ENCODE data around the gene PTPRD. TPM values are rescaled to one million over a fixed set of nuclear protein-coding genes. Genes with fewer than 3 reads are reported as not detected.

The PTPRD gene
- total RNA-seq, 1 experiment from 2014 or later: 32.5 TPM

GRCh38 chr9:10059044-10059443, 553.8 kb downstream of the PTPRD start:
- H3K9me3 ChIP-seq (ENCODE audit: control insufficient read depth, low read depth, low read length): no peaks in the 10 kb centered on the region
- Mint-ChIP-seq H3K9me3 (no peaks in the 10 kb centered on the region; a peak in 1 of 5 replicates), H3K4me3 (no peak overlapping the region), H3K27ac (no peak overlapping the region), H3K36me3 (ENCODE audit: insufficient read depth in 1 of 3, low read depth in 3 of 3) (no peaks in the 10 kb centered on the region), H3K4me1 (peaks cover 6 to 15% of the 10 kb centered on the region in 2 experiments), H3K27me3 (ENCODE audit: low read depth) (peaks cover 17% of the 10 kb centered on the region)
- no peak overlapping the region for H2BK5ac ChIP-seq (ENCODE audit: insufficient read length, low read length)
- no peak overlapping the region for H3T11ph ChIP-seq (ENCODE audit: low read length)
- no peak overlapping the region for H3K56ac ChIP-seq (ENCODE audit: insufficient read length, low read depth, low read length)
- TF ChIP-seq, protein P1, sequence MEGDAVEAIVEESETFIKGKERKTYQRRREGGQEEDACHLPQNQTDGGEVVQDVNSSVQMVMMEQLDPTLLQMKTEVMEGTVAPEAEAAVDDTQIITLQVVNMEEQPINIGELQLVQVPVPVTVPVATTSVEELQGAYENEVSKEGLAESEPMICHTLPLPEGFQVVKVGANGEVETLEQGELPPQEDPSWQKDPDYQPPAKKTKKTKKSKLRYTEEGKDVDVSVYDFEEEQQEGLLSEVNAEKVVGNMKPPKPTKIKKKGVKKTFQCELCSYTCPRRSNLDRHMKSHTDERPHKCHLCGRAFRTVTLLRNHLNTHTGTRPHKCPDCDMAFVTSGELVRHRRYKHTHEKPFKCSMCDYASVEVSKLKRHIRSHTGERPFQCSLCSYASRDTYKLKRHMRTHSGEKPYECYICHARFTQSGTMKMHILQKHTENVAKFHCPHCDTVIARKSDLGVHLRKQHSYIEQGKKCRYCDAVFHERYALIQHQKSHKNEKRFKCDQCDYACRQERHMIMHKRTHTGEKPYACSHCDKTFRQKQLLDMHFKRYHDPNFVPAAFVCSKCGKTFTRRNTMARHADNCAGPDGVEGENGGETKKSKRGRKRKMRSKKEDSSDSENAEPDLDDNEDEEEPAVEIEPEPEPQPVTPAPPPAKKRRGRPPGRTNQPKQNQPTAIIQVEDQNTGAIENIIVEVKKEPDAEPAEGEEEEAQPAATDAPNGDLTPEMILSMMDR (conservative IDR thresholded peaks at IDR 0.05): no peak
- no peaks in the 10 kb centered on the region for H4K20me1 ChIP-seq (ENCODE audit: control insufficient read depth, insufficient read depth, insufficient read length)
- no peak overlapping the region for H2BK120ac ChIP-seq (ENCODE audit: low read depth, low read length, poor library complexity, severe bottlenecking)
- H3K79me2 ChIP-seq (ENCODE audit: insufficient read depth, low read length): no peaks in the 10 kb centered on the region
- no peak overlapping the region for H2AK5ac ChIP-seq (ENCODE audit: insufficient read length, low read length)
- H3K14ac ChIP-seq (ENCODE audit: insufficient read depth, low read length): no peak overlapping the region
- no peak overlapping the region for H3K4me2 ChIP-seq (ENCODE audit: insufficient read depth, insufficient read length, low read length)
- no peak for DNase-seq
- H3K4me1 ChIP-seq (ENCODE audit: insufficient read depth, low read length): no peaks in the 10 kb centered on the region; the same call in 1 of the 2 replicates
- H2BK15ac ChIP-seq (ENCODE audit: low read depth, low read length): no peak overlapping the region
- H3K18ac ChIP-seq (ENCODE audit: insufficient read length, low read depth, low read length): no peak overlapping the region
- no peak overlapping the region for H3K9ac ChIP-seq (ENCODE audit: extremely low read depth, insufficient read length, low read length)
- no CpG with 5 or more reads among the region's 3 CpGs for WGBS (ENCODE audit: extremely low coverage, insufficient read length, low lambda C conversion rate)
- H2BK20ac ChIP-seq (ENCODE audit: low read depth, low read length, poor library complexity, severe bottlenecking): no peak overlapping the region
- no peak overlapping the region for H2AFZ ChIP-seq (ENCODE audit: low read length)
- no peak overlapping the region for H4K8ac ChIP-seq (replicated peaks; ENCODE audit: insufficient read length, low read depth, low read length)
- no peak overlapping the region for H3K27ac ChIP-seq (ENCODE audit: insufficient read length, low read depth, low read length)
- no peaks in the 10 kb centered on the region for H3K23me2 ChIP-seq (ENCODE audit: insufficient read length, low read depth, low read length, poor library complexity, severe bottlenecking)
- no peak overlapping the region for H4K91ac ChIP-seq (ENCODE audit: insufficient read length, low read depth, low read length)
- no peaks in the 10 kb centered on the region for H3K79me1 ChIP-seq (ENCODE audit: insufficient read depth, low read depth, low read length, poor library complexity, severe bottlenecking)
- no peak overlapping the region for H2BK12ac ChIP-seq (ENCODE audit: insufficient read length, low read depth, low read length)
- H3K27me3 ChIP-seq (ENCODE audit: insufficient read depth, low read length): no peaks in the 10 kb centered on the region; the same call in 1 of the 2 replicates
- no peak overlapping the region for H4K5ac ChIP-seq (ENCODE audit: insufficient read length, low read depth, low read length)
- no peak overlapping the region for H3K23ac ChIP-seq (ENCODE audit: insufficient read length, low read depth, low read length)
- H3K4ac ChIP-seq (ENCODE audit: low read depth, low read length): no peak overlapping the region

All from H9 (cell line).